Stimulated activated CD4-positive, alpha-beta T cell treated with anti-CD3 and anti-CD28 coated beads, Interleukin-1b, Interleukin-23, amount 100 ng/mL, for 1 hour (primary cell): ENCODE data around the gene ZMYND8.

ENCODE experiments used
- DNase-seq, 2 donors: peaks; one replicate each; pipeline ENCODE4 v3.0.0-alpha.2; 2020; ENCODE audit warnings: low read depth in 2 of 2

The ZMYND8 gene

GRCh38 chr20:47332381-47333206, 23.9 kb downstream of the ZMYND8 start:
- no peak for DNase-seq

- DNase-seq, result no peak
Observed at GRCh38 chr20:47330933-47331708, 25.4 kb downstream of the ZMYND8 start.

- DNase-seq, result no peak
Observed at GRCh38 chr20:47330071-47330470, 26.4 kb downstream of the ZMYND8 start.

GRCh38 chr20:47328129-47328528, 28.4 kb downstream of the ZMYND8 start:
- DNase-seq, result no peak

GRCh38 chr20:47327711-47328110, 28.8 kb downstream of the ZMYND8 start:
- no peak for DNase-seq

GRCh38 chr20:47326658-47327268, 29.7 kb downstream of the ZMYND8 start:
- no peak for DNase-seq

GRCh38 chr20:47325242-47325641, 31.3 kb downstream of the ZMYND8 start:
- no peak for DNase-seq

GRCh38 chr20:47320990-47321805, 35.3 kb downstream of the ZMYND8 start:
- DNase-seq, result no peak

GRCh38 chr20:47319517-47320252, 36.8 kb downstream of the ZMYND8 start:
- DNase-seq, result no peak

- no peak for DNase-seq
Observed at GRCh38 chr20:47318586-47319516, 37.6 kb downstream of the ZMYND8 start.

- DNase-seq, result no peak
Observed at GRCh38 chr20:47318027-47318585, 38.4 kb downstream of the ZMYND8 start.

GRCh38 chr20:47317127-47317895, 39.2 kb downstream of the ZMYND8 start:
- peak in 1 of 2 donors; percentile 43 for DNase-seq

- DNase-seq, result no peak
Observed at GRCh38 chr20:47316776-47317126, 39.7 kb downstream of the ZMYND8 start.

- no peak for DNase-seq
Observed at GRCh38 chr20:47315339-47316056, 41.0 kb downstream of the ZMYND8 start.

- DNase-seq, result no peak
Observed at GRCh38 chr20:47314647-47315338, 41.7 kb downstream of the ZMYND8 start.

- DNase-seq, result no peak
Observed at GRCh38 chr20:47311967-47312681, 44.4 kb downstream of the ZMYND8 start.

- no peak for DNase-seq
Observed at GRCh38 chr20:47311211-47311610, 45.3 kb downstream of the ZMYND8 start.
